H9 (cell line): ENCODE results near the gene ADGRD1. TPM values are rescaled to one million over a fixed set of nuclear protein-coding genes. Genes with fewer than 3 reads are reported as not detected.

Source experiments
- DNase-seq: peaks from one replicate; pipeline ENCODE4 v3.0.0-alpha.2; 2017
- H2AFZ ChIP-seq: one replicate; pipeline ENCODE4 v1.6.1; 2013; ENCODE audit warnings: mild to moderate bottlenecking, low read length, control low read depth, moderate library complexity
- H2AK5ac ChIP-seq: 2 replicates; pipeline ENCODE4 v1.6.1; 2013; ENCODE audit warnings: low read length, control low read depth, mixed read lengths; ENCODE audit not compliant: insufficient read length
- H2BK120ac ChIP-seq: one replicate; pipeline ENCODE4 v1.6.1; 2013; ENCODE audit warnings: low read depth, mild to moderate bottlenecking, low read length, control low read depth, inconsistent platforms; ENCODE audit not compliant: poor library complexity, severe bottlenecking
- H2BK12ac ChIP-seq: 2 replicates; pipeline ENCODE4 v1.6.1; 2013; ENCODE audit warnings: low read length, control low read depth, mixed read lengths, low read depth; ENCODE audit not compliant: insufficient read length
- H2BK15ac ChIP-seq: 2 replicates; pipeline ENCODE4 v1.6.1; 2013; ENCODE audit warnings: low read depth, low read length, control low read depth
- H2BK20ac ChIP-seq: one replicate; pipeline ENCODE4 v1.6.1; 2013; ENCODE audit warnings: low read depth, mild to moderate bottlenecking, low read length, control low read depth, inconsistent platforms; ENCODE audit not compliant: poor library complexity, severe bottlenecking
- H2BK5ac ChIP-seq: 2 replicates; pipeline ENCODE4 v1.6.1; 2013; ENCODE audit warnings: low read length, control low read depth, mixed read lengths; ENCODE audit not compliant: insufficient read length
- H3K14ac ChIP-seq: 2 replicates; pipeline ENCODE4 v1.6.1; 2013; ENCODE audit warnings: low read length, control low read depth; ENCODE audit not compliant: insufficient read depth
- H3K18ac ChIP-seq: 2 replicates; pipeline ENCODE4 v1.6.1; 2013; ENCODE audit warnings: low read depth, mild to moderate bottlenecking, mixed read lengths, low read length, control low read depth; ENCODE audit not compliant: insufficient read length
- H3K23ac ChIP-seq: 2 replicates; pipeline ENCODE4 v1.6.1; 2013; ENCODE audit warnings: low read length, control low read depth, mixed read lengths, low read depth; ENCODE audit not compliant: insufficient read length
- H3K23me2 ChIP-seq: 2 replicates; pipeline ENCODE4 v1.6.1; 2013; ENCODE audit warnings: low read depth, mild to moderate bottlenecking, mixed read lengths, low read length, control low read depth; ENCODE audit not compliant: insufficient read length, poor library complexity, severe bottlenecking
- H3K27ac ChIP-seq: 2 replicates; pipeline ENCODE4 v1.5.1; 2013; ENCODE audit warnings: low read length, control low read depth, mixed read lengths, low read depth; ENCODE audit not compliant: insufficient read length
- H3K27me3 ChIP-seq: 2 replicates; pipeline ENCODE4 v1.6.1; 2013; ENCODE audit warnings: low read length, control low read depth, inconsistent platforms; ENCODE audit not compliant: insufficient read depth
- H3K4ac ChIP-seq: 2 replicates; pipeline ENCODE4 v1.6.1; 2013; ENCODE audit warnings: low read depth, mild to moderate bottlenecking, control low read depth, inconsistent platforms, low read length, moderate library complexity
- H3K4me1 ChIP-seq: 2 replicates; pipeline ENCODE4 v1.6.1; 2013; ENCODE audit warnings: low read length, control low read depth, inconsistent platforms; ENCODE audit not compliant: insufficient read depth
- H3K4me2 ChIP-seq: 2 replicates; pipeline ENCODE4 v1.6.1; 2013; ENCODE audit warnings: low read length, control low read depth, mixed read lengths; ENCODE audit not compliant: insufficient read length, insufficient read depth
- H3K56ac ChIP-seq: 2 replicates; pipeline ENCODE4 v1.6.1; 2013; ENCODE audit warnings: low read depth, mild to moderate bottlenecking, mixed read lengths, low read length, control low read depth; ENCODE audit not compliant: insufficient read length
- H3K79me1 ChIP-seq: 2 replicates; pipeline ENCODE4 v1.6.1; 2013; ENCODE audit warnings: low read depth, mild to moderate bottlenecking, moderate library complexity, low read length, control low read depth, inconsistent platforms; ENCODE audit not compliant: insufficient read depth, poor library complexity, severe bottlenecking
- H3K79me2 ChIP-seq: 2 replicates; pipeline ENCODE4 v1.6.1; 2013; ENCODE audit warnings: low read length, control low read depth, inconsistent platforms; ENCODE audit not compliant: insufficient read depth
- H3K9ac ChIP-seq: 2 replicates; pipeline ENCODE4 v1.6.1; 2013; ENCODE audit warnings: low read length, control low read depth, mixed read lengths; ENCODE audit not compliant: insufficient read length; ENCODE audit errors: extremely low read depth
- H3K9me3 ChIP-seq: one replicate; pipeline ENCODE4 v1.6.1; 2013; ENCODE audit warnings: low read depth, low read length, inconsistent platforms; ENCODE audit not compliant: control insufficient read depth
- H3T11ph ChIP-seq: one replicate; pipeline ENCODE4 v1.6.1; 2013; ENCODE audit warnings: mild to moderate bottlenecking, low read length, control low read depth, inconsistent platforms
- H4K20me1 ChIP-seq: one replicate; pipeline ENCODE4 v1.6.1; 2013; ENCODE audit not compliant: control insufficient read depth, insufficient read length, insufficient read depth
- H4K5ac ChIP-seq: 2 replicates; pipeline ENCODE4 v1.6.1; 2013; ENCODE audit warnings: low read depth, mild to moderate bottlenecking, mixed read lengths, low read length, control low read depth; ENCODE audit not compliant: insufficient read length
- H4K8ac ChIP-seq: replicated peaks from 2 replicates; pipeline ENCODE4 v1.6.1; 2013; ENCODE audit warnings: low read length, control low read depth, mixed read lengths, low read depth; ENCODE audit not compliant: insufficient read length
- H4K91ac ChIP-seq: 2 replicates; pipeline ENCODE4 v1.6.1; 2013; ENCODE audit warnings: low read depth, mild to moderate bottlenecking, moderate library complexity, mixed read lengths, low read length, control low read depth; ENCODE audit not compliant: insufficient read length
- H3K27ac Mint-ChIP-seq, 3 experiments: 2 replicates in 2 of 3; 3 replicates in 1 of 3; pipeline ENCODE4 v1.8.0; 2020 to 2021; ENCODE audit warnings: mixed read lengths in 3 of 3, mild to moderate bottlenecking in 1 of 3, moderate library complexity in 1 of 3
- H3K27me3 Mint-ChIP-seq: 2 replicates; pipeline ENCODE4 v1.8.0; 2021; ENCODE audit warnings: low read depth, mild to moderate bottlenecking, moderate library complexity, mixed read lengths
- H3K36me3 Mint-ChIP-seq, 3 experiments: 2 replicates in 2 of 3; 3 replicates in 1 of 3; pipeline ENCODE4 v1.8.0; 2020 to 2021; ENCODE audit warnings: low read depth in 3 of 3, mixed read lengths in 3 of 3; ENCODE audit not compliant: insufficient read depth in 1 of 3
- H3K4me1 Mint-ChIP-seq, 2 experiments: 2 replicates each; pipeline ENCODE4 v1.8.0; 2020; ENCODE audit warnings: mixed read lengths in 2 of 2
- H3K4me3 Mint-ChIP-seq, 2 experiments: 2 replicates in 1 of 2; 3 replicates in 1 of 2; pipeline ENCODE4 v1.8.0; 2020 to 2021; ENCODE audit warnings: mild to moderate bottlenecking in 2 of 2, mixed read lengths in 2 of 2, moderate library complexity in 1 of 2
- H3K9me3 Mint-ChIP-seq, 2 experiments: 2 replicates in 1 of 2; 3 replicates in 1 of 2; pipeline ENCODE4 v1.8.0; 2020; ENCODE audit warnings: mild to moderate bottlenecking in 2 of 2, mixed read lengths in 2 of 2, moderate library complexity in 1 of 2
- WGBS: extraction: QIAGEN DNeasy Blood & Tissue Kit; methylation state at CpG from one replicate; pipeline ENCODE4 v1.1.7; 2013; ENCODE audit warnings: missing lambda C conversion rate, low lambda C conversion rate, mixed read lengths; ENCODE audit not compliant: insufficient read length; ENCODE audit errors: extremely low coverage; 5-methylcytosine and 5-hydroxymethylcytosine counted together
- total RNA-seq: library from RNA; stranded (reverse); gene quantifications from 2 replicates; pipeline ENCODE4 v1.2.1, GENCODE V29; 2021
- TF ChIP-seq, protein P1 (sequence below): fragments of 200-600 bp; sonication (generic); conservative IDR thresholded peaks from 3 replicates; pipeline ENCODE4 v1.8.0; 2021; ENCODE audit warnings: antibody characterized with exemption, mild to moderate bottlenecking

Gene ADGRD1
- total RNA-seq, 1 experiment from 2014 or later, result 0.52 TPM

DNA sequence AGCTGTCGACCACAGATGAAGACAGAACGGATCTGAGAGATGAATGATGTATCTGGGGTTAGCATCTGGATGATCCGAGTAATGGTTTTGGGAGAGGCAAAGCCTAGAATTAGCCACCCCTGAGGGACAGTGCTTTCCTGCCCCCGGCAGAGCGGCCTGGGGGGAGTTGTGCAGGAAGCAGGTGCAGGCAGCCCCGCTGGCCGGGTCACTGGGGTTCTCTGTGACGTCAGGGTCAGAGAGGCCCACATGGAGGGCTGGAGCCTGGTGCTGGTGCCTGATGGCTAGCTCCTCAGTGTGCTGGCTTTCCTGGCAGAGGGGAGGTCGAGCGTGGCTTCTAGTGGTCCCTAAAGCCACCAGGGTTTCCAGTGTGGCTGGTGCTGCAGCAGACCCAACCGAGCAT is 70.3 kb downstream of the ADGRD1 start:
- no peaks in the 10 kb centered on the region for H3K23me2 ChIP-seq
- H3K4me1 Mint-ChIP-seq, result 0 out of 4 replicates have a peak, but pooled peaks cover 0 to 3% of the 10 kb centered on the region in 2 experiments
- no peak overlapping the region for H4K8ac ChIP-seq
- no peak overlapping the region for H3K18ac ChIP-seq
- H3K14ac ChIP-seq, result no peak overlapping the region
- H3K9me3 Mint-ChIP-seq, result no peaks in the 10 kb centered on the region
- DNase-seq, result no peak
- no peak overlapping the region for H3K27ac ChIP-seq
- H3K4me2 ChIP-seq, result no peak overlapping the region
- H4K91ac ChIP-seq, result no peak overlapping the region
- no peak overlapping the region for H2BK12ac ChIP-seq
- no peaks in the 10 kb centered on the region for H3K9me3 ChIP-seq
- no peaks in the 10 kb centered on the region; the same call in 1 of the 2 replicates for H3K27me3 Mint-ChIP-seq
- H3K4me1 ChIP-seq, result no peaks in the 10 kb centered on the region
- no peak overlapping the region for H3T11ph ChIP-seq
- TF ChIP-seq, protein P1, sequence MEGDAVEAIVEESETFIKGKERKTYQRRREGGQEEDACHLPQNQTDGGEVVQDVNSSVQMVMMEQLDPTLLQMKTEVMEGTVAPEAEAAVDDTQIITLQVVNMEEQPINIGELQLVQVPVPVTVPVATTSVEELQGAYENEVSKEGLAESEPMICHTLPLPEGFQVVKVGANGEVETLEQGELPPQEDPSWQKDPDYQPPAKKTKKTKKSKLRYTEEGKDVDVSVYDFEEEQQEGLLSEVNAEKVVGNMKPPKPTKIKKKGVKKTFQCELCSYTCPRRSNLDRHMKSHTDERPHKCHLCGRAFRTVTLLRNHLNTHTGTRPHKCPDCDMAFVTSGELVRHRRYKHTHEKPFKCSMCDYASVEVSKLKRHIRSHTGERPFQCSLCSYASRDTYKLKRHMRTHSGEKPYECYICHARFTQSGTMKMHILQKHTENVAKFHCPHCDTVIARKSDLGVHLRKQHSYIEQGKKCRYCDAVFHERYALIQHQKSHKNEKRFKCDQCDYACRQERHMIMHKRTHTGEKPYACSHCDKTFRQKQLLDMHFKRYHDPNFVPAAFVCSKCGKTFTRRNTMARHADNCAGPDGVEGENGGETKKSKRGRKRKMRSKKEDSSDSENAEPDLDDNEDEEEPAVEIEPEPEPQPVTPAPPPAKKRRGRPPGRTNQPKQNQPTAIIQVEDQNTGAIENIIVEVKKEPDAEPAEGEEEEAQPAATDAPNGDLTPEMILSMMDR, result no peak
- no peaks in the 10 kb centered on the region for H3K27me3 ChIP-seq
- no peaks in the 10 kb centered on the region for H3K79me1 ChIP-seq
- H3K9ac ChIP-seq, result no peak overlapping the region
- H3K79me2 ChIP-seq, result no peaks in the 10 kb centered on the region
- no peak overlapping the region for H2AK5ac ChIP-seq
- H2BK15ac ChIP-seq, result no peak overlapping the region
- no peak overlapping the region for H2BK120ac ChIP-seq
- no CpG with 5 or more reads among the region's 11 CpGs for WGBS
- no peak overlapping the region for H2BK20ac ChIP-seq
- no peak overlapping the region for H3K23ac ChIP-seq
- no peak overlapping the region for H3K56ac ChIP-seq
- no peak overlapping the region for H3K27ac Mint-ChIP-seq
- H2BK5ac ChIP-seq, result no peak overlapping the region
- H3K4me3 Mint-ChIP-seq, result no peak overlapping the region
- no peak overlapping the region for H4K5ac ChIP-seq
- H3K4ac ChIP-seq, result no peak overlapping the region
- H4K20me1 ChIP-seq, result no peaks in the 10 kb centered on the region
- H2AFZ ChIP-seq, result no peak overlapping the region
- no peaks in the 10 kb centered on the region for H3K36me3 Mint-ChIP-seq
